ENCODE data around the gene TRIM50.
"Not testable (repeated sequence)": the region's sequence is repeated elsewhere in the genome, so short reads cannot be mapped to it uniquely, and the experiment has no call there.

The TRIM50 gene

GRCh38 chr7:73311421-73311820 lies 16.5 kb downstream of the TRIM50 start:
- DNase-seq = not testable (repeated sequence)

GRCh38 chr7:73308665-73309214 lies 19.1 kb downstream of the TRIM50 start, which contains the start of gene NSUN5:
Gene NSUN5, minus strand, starts transcription at chr7:73308826. Its CDS starts 36 bp downstream, at chr7:73308790.
- peak; percentile 92 for DNase-seq

- DNase-seq = no peak
Observed at GRCh38 chr7:73308074-73308664, 19.7 kb downstream of the TRIM50 start.

GRCh38 chr7:73307436-73307835 lies 20.4 kb downstream of the TRIM50 start:
- DNase-seq = no peak

GRCh38 chr7:73304612-73305387 lies 23.1 kb downstream of the TRIM50 start:
- not testable (repeated sequence) for DNase-seq

- DNase-seq = no peak
Observed at GRCh38 chr7:73304071-73304470, 23.8 kb downstream of the TRIM50 start.

GRCh38 chr7:73303546-73303945 lies 24.3 kb downstream of the TRIM50 start:
- no peak for DNase-seq

GRCh38 chr7:73302846-73303245 lies 25.0 kb downstream of the TRIM50 start:
- DNase-seq = not testable (repeated sequence)

GRCh38 chr7:73301108-73301507 lies 26.8 kb downstream of the TRIM50 start:
- DNase-seq = not testable (repeated sequence)

- not testable (repeated sequence) for DNase-seq
Observed at GRCh38 chr7:73299812-73300211, 28.1 kb downstream of the TRIM50 start.

GRCh38 chr7:73297706-73298105 lies 30.2 kb downstream of the TRIM50 start:
- not testable (repeated sequence) for DNase-seq

GRCh38 chr7:73297235-73297634 lies 30.6 kb downstream of the TRIM50 start:
- not testable (repeated sequence) for DNase-seq

- DNase-seq = not testable (repeated sequence)
Observed at GRCh38 chr7:73277210-73277609, 50.7 kb downstream of the TRIM50 start.

- not testable (repeated sequence) for DNase-seq
Observed at GRCh38 chr7:73267813-73268212, 60.1 kb downstream of the TRIM50 start.

GRCh38 chr7:73266719-73267368 lies 61.0 kb downstream of the TRIM50 start:
- DNase-seq = not testable (repeated sequence)

Measured in activated naive CD4-positive, alpha-beta T cell treated with anti-CD3 and anti-CD28 coated beads, Interleukin-2, amount 50 U/mL, for 16 hours (primary cell).